Upper lobe of right lung (tissue), 1 donor: ENCODE results near the gene FUNDC1. TPM values are rescaled to one million over a fixed set of nuclear protein-coding genes. Genes with fewer than 3 reads are reported as not detected.
"Not testable (repeated sequence)": the region's sequence is repeated elsewhere in the genome, so short reads cannot be mapped to it uniquely, and the experiment has no call there.

Experiments
- ATAC-seq: fragments of 200-7000 bp; cut with Tn5 transposase; one replicate; pipeline ENCODE4 v1.9.1; 2020; ENCODE audit warnings: mild to moderate bottlenecking, moderate library complexity
- DNase-seq: peaks from one replicate; pipeline ENCODE4 v3.0.0-alpha.2; 2020
- H3K27ac ChIP-seq: fragments of 200-600 bp; one replicate; pipeline ENCODE4 v1.8.0; 2022
- H3K27me3 ChIP-seq: fragments of 200-600 bp; one replicate; pipeline ENCODE4 v1.8.0; 2022; ENCODE audit warnings: mild to moderate bottlenecking
- H3K36me3 ChIP-seq: fragments of 200-600 bp; one replicate; pipeline ENCODE4 v1.8.0; 2022
- H3K4me1 ChIP-seq: fragments of 200-600 bp; one replicate; pipeline ENCODE4 v1.8.0; 2022
- H3K4me3 ChIP-seq: fragments of 200-600 bp; one replicate; pipeline ENCODE4 v1.8.0; 2022; ENCODE audit warnings: mild to moderate bottlenecking
- H3K9me3 ChIP-seq: fragments of 200-600 bp; one replicate; pipeline ENCODE4 v1.8.0; 2022
- intact Hi-C: fragments of 100-400 bp; cut with DNase I; formaldehyde crosslinking; loops from one replicate; pipeline ENCODE4 v1.11.0; 2022
- total RNA-seq: library from RNA; stranded (reverse); fragmentation: NEBNext Ultra II Directional; extraction: Animal tissue kit (Norgen Biotek cat#: 25700); gene quantifications from one replicate; pipeline ENCODE4 v1.2.1, GENCODE V29; 2021
- TF ChIP-seq, protein P1 (sequence below): fragments of 200-600 bp; IDR thresholded peaks from one replicate; pipeline ENCODE4 v1.8.0; 2022; ENCODE audit warnings: antibody characterized with exemption
- donor health status: DM: no; HTN: yes; CAD: no; lungs with severe emphysema.

The FUNDC1 gene
- total RNA-seq, 1 donor from 2014 or later = 8.3 TPM

DNA sequence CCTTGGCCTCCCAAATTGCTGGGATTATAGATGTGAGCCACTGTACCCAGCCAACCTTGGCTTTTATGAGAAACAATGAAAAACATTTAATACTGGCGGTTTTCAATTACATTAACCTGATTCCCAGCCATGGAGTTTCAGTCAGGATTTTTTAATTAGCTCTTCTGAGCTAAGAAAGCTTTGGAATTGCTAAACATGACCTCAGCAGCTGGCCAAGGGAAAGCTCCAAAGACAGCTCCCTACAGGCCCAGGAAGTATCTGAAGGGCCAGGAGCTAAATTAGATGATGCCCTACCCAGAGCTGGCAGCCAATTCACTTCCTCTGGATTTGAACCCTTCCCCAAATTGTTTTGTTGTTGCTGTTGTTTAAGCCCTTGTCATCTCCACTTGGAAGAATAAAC is 26.5 kb upstream of the FUNDC1 start:
- intact Hi-C loops = no loop called here
- ATAC-seq = no peak
- no peak for DNase-seq
- no peaks in the 10 kb centered on the region for H3K4me1 ChIP-seq
- H3K36me3 ChIP-seq = no peaks in the 10 kb centered on the region
- H3K9me3 ChIP-seq = no peaks in the 10 kb centered on the region
- H3K27me3 ChIP-seq = no peaks in the 10 kb centered on the region
- H3K4me3 ChIP-seq = no peak overlapping the region
- TF ChIP-seq, protein P1, sequence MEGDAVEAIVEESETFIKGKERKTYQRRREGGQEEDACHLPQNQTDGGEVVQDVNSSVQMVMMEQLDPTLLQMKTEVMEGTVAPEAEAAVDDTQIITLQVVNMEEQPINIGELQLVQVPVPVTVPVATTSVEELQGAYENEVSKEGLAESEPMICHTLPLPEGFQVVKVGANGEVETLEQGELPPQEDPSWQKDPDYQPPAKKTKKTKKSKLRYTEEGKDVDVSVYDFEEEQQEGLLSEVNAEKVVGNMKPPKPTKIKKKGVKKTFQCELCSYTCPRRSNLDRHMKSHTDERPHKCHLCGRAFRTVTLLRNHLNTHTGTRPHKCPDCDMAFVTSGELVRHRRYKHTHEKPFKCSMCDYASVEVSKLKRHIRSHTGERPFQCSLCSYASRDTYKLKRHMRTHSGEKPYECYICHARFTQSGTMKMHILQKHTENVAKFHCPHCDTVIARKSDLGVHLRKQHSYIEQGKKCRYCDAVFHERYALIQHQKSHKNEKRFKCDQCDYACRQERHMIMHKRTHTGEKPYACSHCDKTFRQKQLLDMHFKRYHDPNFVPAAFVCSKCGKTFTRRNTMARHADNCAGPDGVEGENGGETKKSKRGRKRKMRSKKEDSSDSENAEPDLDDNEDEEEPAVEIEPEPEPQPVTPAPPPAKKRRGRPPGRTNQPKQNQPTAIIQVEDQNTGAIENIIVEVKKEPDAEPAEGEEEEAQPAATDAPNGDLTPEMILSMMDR = no peak
- no peak overlapping the region for H3K27ac ChIP-seq

DNA sequence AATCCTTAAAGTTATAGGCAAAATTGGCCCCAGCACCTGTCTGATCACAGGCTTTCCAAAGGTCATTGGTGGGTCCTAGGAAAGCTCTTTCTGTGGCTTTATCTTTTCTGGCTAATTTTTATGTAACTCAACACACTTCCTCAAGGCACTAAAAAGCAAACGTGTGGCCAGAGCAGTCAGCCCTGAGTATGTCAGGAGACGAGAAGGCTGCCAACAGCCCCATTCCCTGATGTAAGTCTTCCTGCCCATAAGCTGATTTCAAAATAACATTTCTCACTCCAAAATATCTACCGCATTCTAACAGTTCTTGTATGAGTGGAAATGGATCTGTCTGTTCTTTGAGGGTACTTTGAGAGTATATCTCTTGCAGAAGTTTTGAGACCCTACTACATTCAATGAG is 25.5 kb upstream of the FUNDC1 start:
- no peak for DNase-seq
- Histone ChIP-seq H3K4me3 (no peak overlapping the region), H3K9me3 (no peaks in the 10 kb centered on the region), H3K36me3 (no peaks in the 10 kb centered on the region), H3K27me3 (no peaks in the 10 kb centered on the region), H3K27ac (no peak overlapping the region), H3K4me1 (no peaks in the 10 kb centered on the region)
- intact Hi-C loops = no loop called here
- no peak for ATAC-seq
- TF ChIP-seq, protein P1 = no peak

DNA sequence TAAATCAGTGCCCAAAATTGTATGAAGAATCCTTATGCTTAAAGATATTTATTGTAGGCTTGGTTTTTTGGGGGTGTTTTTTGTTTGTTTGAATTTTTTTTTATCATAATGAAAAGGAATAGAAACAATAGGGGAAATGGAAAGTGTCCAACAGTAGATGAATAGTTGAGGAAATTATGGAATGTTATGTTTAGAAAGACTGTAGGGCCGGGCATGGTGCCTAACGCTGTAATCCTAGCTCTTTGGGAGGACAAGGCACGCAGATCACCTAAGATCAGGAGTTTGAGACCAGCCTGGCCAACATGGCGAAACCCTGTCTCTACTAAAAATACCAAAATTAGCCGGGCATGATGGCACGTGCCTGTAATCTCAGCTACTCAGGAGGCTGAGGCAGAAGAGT is 19.2 kb upstream of the FUNDC1 start:
- H3K9me3 ChIP-seq, intact Hi-C loops, DNase-seq: not testable (repeated sequence)

DNA sequence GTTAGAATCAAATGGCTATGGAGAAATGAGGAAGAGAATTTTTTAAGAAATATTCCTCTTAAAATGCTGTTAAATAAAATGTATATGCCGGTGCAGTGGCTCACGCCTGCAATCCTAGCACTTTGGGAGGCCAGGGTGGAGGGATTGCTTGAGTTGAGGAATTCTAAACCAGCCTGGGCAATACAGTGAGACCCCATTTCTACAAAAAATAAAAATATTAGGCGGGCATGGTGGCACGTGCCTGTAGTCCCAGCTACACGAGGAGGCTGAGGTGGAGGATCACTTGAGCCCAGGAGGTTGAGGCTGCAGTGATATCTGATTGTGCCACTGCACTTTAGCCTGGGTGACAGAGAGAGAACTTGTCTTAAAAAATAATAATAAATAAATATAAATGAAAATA is 7.9 kb upstream of the FUNDC1 start:
- Histone ChIP-seq H3K27ac (no peak overlapping the region), H3K4me1 (no peaks in the 10 kb centered on the region), H3K36me3 (no peaks in the 10 kb centered on the region), H3K27me3 (no peaks in the 10 kb centered on the region), H3K4me3 (no peak overlapping the region), H3K9me3 (no peaks in the 10 kb centered on the region)
- TF ChIP-seq, protein P1 = no peak
- intact Hi-C loops = no loop called here
- DNase-seq (no peak), ATAC-seq (no peak)

More for the DNA sequence above, 19.2 kb upstream of the FUNDC1 start:
- H3K4me3 ChIP-seq, H3K4me1 ChIP-seq, H3K27ac ChIP-seq, H3K36me3 ChIP-seq, ATAC-seq, H3K27me3 ChIP-seq: not testable (repeated sequence)

DNA sequence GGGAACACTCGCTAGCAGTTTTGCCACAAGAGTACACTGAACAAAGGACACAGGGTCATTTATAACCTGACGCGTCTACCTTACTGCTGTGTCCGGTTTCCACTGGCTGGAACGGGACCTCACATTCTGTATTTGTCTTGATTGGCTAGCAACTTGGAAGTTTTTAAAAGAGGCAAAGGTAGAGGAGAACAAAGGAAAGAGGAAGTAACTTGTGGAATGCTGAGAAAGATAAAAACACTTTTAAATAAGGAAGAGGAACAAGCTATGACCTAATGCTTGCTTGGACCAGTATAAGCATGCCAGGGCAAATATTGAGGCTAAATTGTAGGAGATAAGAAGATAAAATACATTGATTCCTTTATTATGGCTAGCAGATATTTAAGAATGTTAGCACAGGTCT is 2.8 kb upstream of the FUNDC1 start:
- H3K4me3 ChIP-seq, H3K27me3 ChIP-seq, H3K36me3 ChIP-seq, intact Hi-C loops, DNase-seq, H3K4me1 ChIP-seq, H3K27ac ChIP-seq, H3K9me3 ChIP-seq, ATAC-seq: not testable (repeated sequence)

DNA sequence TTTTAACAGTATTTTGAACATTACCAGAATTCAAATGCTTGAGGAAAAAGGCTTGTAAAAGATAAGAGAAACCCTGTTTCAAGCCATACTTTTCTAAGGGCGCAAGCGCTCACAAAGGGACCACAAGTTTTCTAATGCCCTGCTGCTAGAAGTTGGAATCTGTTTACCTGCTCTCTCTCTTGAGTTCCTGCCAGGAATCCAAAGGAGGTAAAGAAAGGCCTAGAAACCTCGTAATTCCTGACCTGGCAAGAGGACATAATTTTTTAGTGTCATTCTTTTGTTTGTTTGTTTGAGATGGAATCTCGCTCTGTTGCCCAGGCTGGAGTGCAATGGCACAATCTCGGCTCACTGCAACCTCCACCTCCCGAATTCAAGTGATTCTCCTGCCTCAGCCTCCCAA is 1.4 kb upstream of the FUNDC1 start:
- TF ChIP-seq, protein P1 = no peak
- Histone ChIP-seq H3K27me3 (no peaks in the 10 kb centered on the region), H3K27ac (no peak overlapping the region), H3K36me3 (no peaks in the 10 kb centered on the region), H3K4me3 (no peak overlapping the region), H3K4me1 (peaks cover 3% of the 10 kb centered on the region), H3K9me3 (no peaks in the 10 kb centered on the region)
- no peak for DNase-seq
- intact Hi-C loops = no loop called here
- no peak for ATAC-seq

DNA sequence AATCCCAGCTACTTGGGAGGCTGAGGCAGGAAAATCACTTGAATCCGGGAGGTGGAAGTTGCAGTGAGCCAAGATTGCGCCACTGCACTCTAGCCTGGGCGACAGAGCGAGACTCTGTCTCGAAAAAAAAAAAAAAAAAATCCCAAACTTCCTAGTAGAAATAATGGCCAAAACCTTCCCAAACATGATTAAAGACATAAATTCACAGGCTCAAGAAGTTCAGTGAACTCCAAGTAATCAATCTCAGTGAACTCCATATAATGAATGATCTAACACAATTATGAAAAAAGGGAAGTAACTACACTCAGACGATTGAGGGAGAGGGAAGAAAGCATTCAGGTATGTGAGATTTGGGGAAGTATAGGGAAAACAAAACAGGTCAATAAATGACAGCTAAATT is 6.5 kb downstream of the FUNDC1 start:
- intact Hi-C loops = no loop called here
- DNase-seq = no peak
- Histone ChIP-seq H3K4me1 (peaks cover 3% of the 10 kb centered on the region), H3K9me3 (no peaks in the 10 kb centered on the region), H3K4me3 (no peak overlapping the region), H3K36me3 (no peaks in the 10 kb centered on the region), H3K27ac (no peak overlapping the region), H3K27me3 (no peaks in the 10 kb centered on the region)
- TF ChIP-seq, protein P1 = no peak
- ATAC-seq = no peak
